GM19397 (cell line): Measurements from ENCODE around the gene MFN1.
A peak's percentile ranks its signal among the peaks of the same experiment; 100 is the strongest.

ENCODE experiments used
- ATAC-seq: cut with Tn5 transposase; IDR thresholded peaks from one replicate; pipeline ENCODE4 v1.9.1; 2021; ENCODE audit warnings: mild to moderate bottlenecking, moderate library complexity; ENCODE audit not compliant: unreplicated experiment

Gene MFN1

GRCh38 chr3:179428876-179429548 is 81.5 kb downstream of the MFN1 start:
- ATAC-seq = no peak

GRCh38 chr3:179430277-179430870 is 82.9 kb downstream of the MFN1 start:
- ATAC-seq = no peak

DNA sequence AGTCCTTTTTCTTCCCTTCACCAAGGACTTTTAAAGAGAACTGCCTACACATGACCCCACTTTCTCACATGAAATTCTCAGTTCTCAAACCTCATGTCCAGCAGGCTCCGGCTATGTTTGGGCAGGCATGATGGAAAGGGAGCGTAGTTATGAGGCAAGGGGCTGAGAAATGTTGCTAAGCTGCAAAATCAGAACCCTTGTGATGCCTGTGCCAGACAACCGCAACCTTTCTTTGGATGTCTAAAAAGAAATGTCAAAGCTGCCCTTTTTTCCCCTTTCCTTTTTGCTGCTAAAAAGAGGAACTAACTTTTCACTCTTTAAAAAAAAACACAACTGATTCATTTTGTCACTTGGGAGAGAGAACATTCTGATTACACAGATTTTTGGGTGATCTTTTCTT is 84.5 kb downstream of the MFN1 start:
- peak; percentile 63 for ATAC-seq

DNA sequence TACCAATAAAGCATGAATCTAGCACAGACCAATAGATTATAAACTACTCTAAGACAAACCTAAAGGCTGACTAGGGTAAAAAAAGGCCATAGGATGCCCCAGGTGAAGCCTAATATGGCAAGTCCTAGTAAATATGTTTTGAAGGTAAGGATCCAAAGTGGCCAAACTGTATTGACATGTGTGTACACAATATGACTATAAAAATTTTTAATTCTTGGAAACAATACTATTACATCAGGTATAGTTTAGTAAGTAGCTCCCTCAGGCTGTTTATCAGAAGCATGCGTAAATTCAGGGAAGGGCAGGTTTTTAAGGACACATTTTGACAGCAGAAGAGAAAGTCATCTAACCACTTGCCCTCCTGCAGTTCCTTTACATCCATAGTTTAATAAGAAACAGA is 84.9 kb downstream of the MFN1 start:
- ATAC-seq = no peak

DNA sequence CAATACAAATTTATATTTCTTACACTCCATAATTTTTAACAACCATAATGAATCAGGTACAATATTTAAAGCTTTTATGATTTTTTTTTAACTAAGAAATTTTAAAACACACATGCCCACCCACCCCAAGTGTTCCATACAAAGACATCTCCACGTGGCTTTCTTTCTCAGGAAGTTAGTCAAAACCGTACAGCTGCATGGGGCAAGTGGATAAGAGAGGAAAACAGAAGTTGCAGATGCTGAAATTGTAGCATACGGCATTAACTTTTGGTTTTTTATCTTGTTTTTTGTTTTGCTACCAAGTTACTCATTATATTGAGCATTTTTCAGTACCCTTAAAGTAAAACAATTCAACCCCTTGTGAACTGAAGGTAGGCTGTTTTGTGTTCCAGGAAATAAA is 89.0 kb downstream of the MFN1 start:
- no peak for ATAC-seq

DNA sequence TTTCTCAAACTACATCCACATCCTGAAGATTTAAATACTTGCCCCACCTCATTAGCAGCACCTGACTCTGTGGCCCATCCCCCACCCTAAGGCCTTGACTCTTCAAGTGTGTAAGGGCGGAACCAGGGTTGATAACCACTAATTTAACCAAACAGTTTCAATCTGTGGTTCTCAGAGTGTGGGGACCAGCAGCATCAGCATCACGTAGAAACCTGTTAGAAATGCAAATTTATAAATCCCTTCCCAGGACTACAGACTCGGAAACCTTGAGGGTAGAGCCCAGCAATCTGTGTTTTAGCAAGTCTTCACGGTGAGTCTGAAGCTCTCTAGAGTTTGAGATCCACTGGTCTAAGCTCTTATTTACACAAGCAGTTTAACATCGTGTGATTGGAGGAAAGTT is 91.3 kb downstream of the MFN1 start:
- ATAC-seq = peak; percentile 90
